ENCODE measurements around the gene KRTAP13-2. TPM values are rescaled to one million over a fixed set of nuclear protein-coding genes. Genes with fewer than 3 reads are reported as not detected.

The KRTAP13-2 gene
- total RNA-seq (not detected in 2 replicates), polyA plus RNA-seq (not detected in 2 replicates)

- no peaks in the 10 kb centered on the region for H3K9me3 ChIP-seq (ENCODE audit: low read depth)
- H3K36me3 ChIP-seq: no peaks in the 10 kb centered on the region
- no peak within 1 kb of the TSS for H3K27ac ChIP-seq
- no peak within 1 kb of the TSS for H3K4me3 ChIP-seq
- DNase-seq (ENCODE audit: low read depth in 1 of 2, low spot score in 1 of 2): no peak
- no peak for TF ChIP-seq CTCF (IDR thresholded peaks at IDR 0.05; ENCODE audit: low read depth, low read length)
- H3K4me1 ChIP-seq (ENCODE audit: low read depth): no peaks in the 10 kb centered on the region
- no peaks in the 10 kb centered on the region for H3K27me3 ChIP-seq
Measured at GRCh38 chr21:30372139-30372770, at the start of gene KRTAP13-2. KRTAP13-2 (minus strand) TSS chr21:30372271; CDS start chr21:30372213, 58 bp downstream.

- no peak for DNase-seq (ENCODE audit: low read depth in 1 of 2, low spot score in 1 of 2)
- Histone ChIP-seq H3K27me3 (no peaks in the 10 kb centered on the region), H3K4me3 (no peak overlapping the region), H3K4me1 (ENCODE audit: low read depth) (no peaks in the 10 kb centered on the region), H3K27ac (no peak overlapping the region), H3K9me3 (ENCODE audit: low read depth) (no peaks in the 10 kb centered on the region), H3K36me3 (no peaks in the 10 kb centered on the region)
- no peak for TF ChIP-seq CTCF (IDR thresholded peaks at IDR 0.05; ENCODE audit: low read depth, low read length)
Measured at GRCh38 chr21:30415993-30416392, 43.9 kb upstream of the KRTAP13-2 start.

GRCh38 chr21:30408782-30409494 lies 36.9 kb upstream of the KRTAP13-2 start:
- Histone ChIP-seq H3K9me3 (ENCODE audit: low read depth) (no peaks in the 10 kb centered on the region), H3K4me1 (ENCODE audit: low read depth) (no peaks in the 10 kb centered on the region), H3K27ac (no peak overlapping the region), H3K36me3 (no peaks in the 10 kb centered on the region), H3K4me3 (no peak overlapping the region), H3K27me3 (no peaks in the 10 kb centered on the region)
- TF ChIP-seq CTCF (IDR thresholded peaks at IDR 0.05; ENCODE audit: low read depth, low read length): peak; percentile 41
- DNase-seq (ENCODE audit: low read depth in 1 of 2, low spot score in 1 of 2): peak; percentile 72 to 83

GRCh38 chr21:30395731-30396130 lies 23.7 kb upstream of the KRTAP13-2 start, which contains the start of gene KRTAP13-1:
KRTAP13-1 (plus strand) TSS chr21:30396031; CDS start chr21:30396087, 56 bp downstream.
- H3K4me3 ChIP-seq: no peak within 1 kb of the TSS
- no peak for DNase-seq (ENCODE audit: low read depth in 1 of 2, low spot score in 1 of 2)
- no peak for TF ChIP-seq CTCF (IDR thresholded peaks at IDR 0.05; ENCODE audit: low read depth, low read length)
- no peaks in the 10 kb centered on the region for H3K36me3 ChIP-seq
- no peaks in the 10 kb centered on the region for H3K9me3 ChIP-seq (ENCODE audit: low read depth)
- H3K27me3 ChIP-seq: no peaks in the 10 kb centered on the region
- no peak within 1 kb of the TSS for H3K27ac ChIP-seq
- no peaks in the 10 kb centered on the region for H3K4me1 ChIP-seq (ENCODE audit: low read depth)

GRCh38 chr21:30391492-30392025 lies 19.5 kb upstream of the KRTAP13-2 start:
- peak in 1 of 2 donors; percentile 5 for DNase-seq (ENCODE audit: low read depth in 1 of 2, low spot score in 1 of 2)

More at GRCh38 chr21:30391492-30392025, 19.5 kb upstream of the KRTAP13-2 start:
- no peaks in the 10 kb centered on the region for H3K4me1 ChIP-seq (ENCODE audit: low read depth)
- H3K9me3 ChIP-seq (ENCODE audit: low read depth): no peaks in the 10 kb centered on the region
- no peak overlapping the region for H3K4me3 ChIP-seq
- TF ChIP-seq CTCF (IDR thresholded peaks at IDR 0.05; ENCODE audit: low read depth, low read length): no peak
- no peak overlapping the region for H3K27ac ChIP-seq
- no peaks in the 10 kb centered on the region for H3K36me3 ChIP-seq
- no peaks in the 10 kb centered on the region for H3K27me3 ChIP-seq
